GM18868 (cell line): ENCODE results near the gene NAV1.
"Not testable (repeated sequence)": the region's sequence is repeated elsewhere in the genome, so short reads cannot be mapped to it uniquely, and the experiment has no call there.

ENCODE experiments used
- ATAC-seq: cut with Tn5 transposase; IDR thresholded peaks from one replicate; pipeline ENCODE4 v1.9.1; 2021; ENCODE audit warnings: mild to moderate bottlenecking, moderate library complexity; ENCODE audit not compliant: unreplicated experiment

Gene NAV1

DNA sequence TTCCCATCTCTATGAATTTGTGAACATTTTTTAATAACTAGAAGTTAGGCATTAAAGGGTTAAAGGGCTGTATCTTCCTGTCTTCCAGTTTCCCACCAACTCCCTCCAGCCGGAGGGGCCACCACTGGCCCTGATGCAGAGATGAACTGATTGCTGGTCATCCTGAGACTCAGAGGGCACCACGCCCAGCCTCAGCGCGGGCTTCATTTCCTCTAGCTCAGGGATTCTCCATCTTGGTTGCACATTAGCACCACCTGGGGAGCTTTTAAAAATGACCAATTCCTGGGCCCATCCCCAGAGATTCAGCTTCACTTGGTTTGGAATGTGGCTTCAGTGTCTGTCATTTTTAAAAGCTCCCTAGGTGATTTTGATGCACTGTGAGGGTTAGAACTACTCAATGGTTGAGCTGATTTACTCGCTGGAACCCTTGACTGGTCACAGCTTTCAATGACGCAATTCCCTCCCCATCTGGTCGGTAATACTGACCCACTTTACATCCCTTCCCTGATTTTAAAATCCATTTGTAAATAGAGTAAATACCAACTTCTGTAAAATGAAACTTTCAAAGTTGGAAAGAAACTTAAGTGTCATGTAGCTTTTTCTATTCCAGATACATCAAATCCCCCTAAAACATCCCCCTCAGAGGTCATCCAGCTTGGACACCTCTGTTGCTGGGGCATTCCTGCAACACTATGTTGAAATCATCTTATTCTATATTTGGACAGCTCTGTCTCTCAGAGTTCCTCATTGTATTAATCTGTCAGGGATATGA, 5.1 kb downstream of the NAV1 start:
- no peak for ATAC-seq

DNA sequence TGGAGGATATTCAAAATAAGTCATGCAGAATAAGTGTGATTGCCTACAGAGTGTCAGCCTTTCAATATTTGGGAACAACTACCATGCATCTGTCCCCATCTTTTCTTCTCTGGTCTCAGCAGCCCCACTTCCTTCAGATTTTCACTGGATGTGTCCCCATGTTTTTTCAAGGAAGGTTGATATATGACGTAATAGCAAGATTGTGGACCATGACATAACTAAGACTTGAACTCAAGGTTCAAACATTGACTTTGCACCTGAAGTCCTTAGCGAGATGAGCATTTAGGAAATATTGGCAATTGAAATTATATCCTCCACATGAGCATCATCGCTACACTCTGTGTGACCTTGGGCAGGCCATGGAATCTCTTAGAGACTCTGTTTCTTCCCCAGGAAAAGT, 5.8 kb downstream of the NAV1 start:
- ATAC-seq, result no peak

DNA sequence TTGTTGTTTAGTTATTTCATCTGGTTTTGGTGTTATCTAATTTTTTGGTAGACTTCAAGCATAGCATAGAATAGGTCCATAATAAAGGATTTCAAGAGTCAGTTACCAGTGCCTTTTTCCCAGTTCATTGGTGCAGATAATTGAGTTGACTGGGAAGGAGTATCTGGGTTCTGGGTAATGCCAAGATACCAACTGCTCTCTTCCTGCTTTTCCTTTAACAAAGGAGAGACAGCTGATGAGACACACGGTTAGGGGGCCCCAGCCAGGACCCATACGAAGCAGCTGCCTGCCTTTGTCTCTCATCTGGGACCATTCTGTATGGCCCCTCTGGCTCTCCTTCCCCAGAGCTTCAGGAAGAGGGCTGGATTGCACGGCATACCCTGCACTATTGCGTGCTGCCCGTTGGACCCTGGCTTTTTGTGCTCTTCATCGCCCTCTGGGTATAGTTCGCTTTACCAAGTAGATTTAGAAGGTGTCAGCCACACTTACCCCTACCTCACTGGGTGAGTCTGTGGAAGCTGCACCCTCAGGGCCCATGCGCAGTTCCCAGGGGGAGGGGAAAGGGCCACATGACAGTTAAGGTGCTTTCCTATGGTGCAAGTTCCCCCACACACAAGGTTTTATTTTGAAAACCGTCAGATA, 7.0 kb downstream of the NAV1 start:
- no peak for ATAC-seq

DNA sequence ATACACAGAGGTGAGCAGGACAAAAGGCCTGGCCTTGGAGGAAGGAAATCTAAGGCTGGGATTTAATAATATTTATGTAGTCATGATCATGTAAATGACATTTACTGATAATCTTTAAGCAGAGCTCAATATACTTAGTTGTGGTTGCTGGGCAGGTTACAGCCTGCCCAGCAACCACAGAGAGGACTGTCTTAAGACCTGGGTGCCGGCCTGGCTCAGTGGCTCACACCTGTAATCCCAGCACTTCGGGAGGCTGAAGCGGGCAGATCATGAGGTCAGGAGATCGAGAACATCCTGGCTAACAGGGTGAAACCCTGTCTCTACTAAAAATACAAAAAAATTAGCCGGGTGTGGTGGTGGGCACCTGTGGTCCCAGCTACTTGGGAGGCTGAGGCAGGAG, 10.6 kb downstream of the NAV1 start:
- ATAC-seq, result not testable (repeated sequence)

DNA sequence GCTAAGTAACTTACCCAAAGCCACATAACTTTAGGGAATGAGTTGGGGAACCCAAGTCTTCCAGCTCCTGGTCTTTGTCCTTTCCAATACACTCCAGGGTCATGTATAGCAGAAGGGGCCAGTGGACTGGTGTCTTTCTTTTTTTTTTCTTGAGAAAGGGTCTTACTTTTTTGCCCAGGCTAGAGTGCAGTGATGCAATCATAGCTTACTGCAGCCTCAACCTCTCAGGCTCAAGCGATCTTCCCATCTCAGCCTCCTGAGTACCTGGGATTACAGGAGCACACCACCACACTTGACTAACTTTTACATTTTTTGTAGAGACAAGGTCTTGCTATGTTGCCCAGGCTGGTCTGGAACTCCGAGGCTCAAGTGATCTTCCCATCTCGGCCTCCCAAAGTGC, 12.2 kb downstream of the NAV1 start:
- no peak for ATAC-seq

DNA sequence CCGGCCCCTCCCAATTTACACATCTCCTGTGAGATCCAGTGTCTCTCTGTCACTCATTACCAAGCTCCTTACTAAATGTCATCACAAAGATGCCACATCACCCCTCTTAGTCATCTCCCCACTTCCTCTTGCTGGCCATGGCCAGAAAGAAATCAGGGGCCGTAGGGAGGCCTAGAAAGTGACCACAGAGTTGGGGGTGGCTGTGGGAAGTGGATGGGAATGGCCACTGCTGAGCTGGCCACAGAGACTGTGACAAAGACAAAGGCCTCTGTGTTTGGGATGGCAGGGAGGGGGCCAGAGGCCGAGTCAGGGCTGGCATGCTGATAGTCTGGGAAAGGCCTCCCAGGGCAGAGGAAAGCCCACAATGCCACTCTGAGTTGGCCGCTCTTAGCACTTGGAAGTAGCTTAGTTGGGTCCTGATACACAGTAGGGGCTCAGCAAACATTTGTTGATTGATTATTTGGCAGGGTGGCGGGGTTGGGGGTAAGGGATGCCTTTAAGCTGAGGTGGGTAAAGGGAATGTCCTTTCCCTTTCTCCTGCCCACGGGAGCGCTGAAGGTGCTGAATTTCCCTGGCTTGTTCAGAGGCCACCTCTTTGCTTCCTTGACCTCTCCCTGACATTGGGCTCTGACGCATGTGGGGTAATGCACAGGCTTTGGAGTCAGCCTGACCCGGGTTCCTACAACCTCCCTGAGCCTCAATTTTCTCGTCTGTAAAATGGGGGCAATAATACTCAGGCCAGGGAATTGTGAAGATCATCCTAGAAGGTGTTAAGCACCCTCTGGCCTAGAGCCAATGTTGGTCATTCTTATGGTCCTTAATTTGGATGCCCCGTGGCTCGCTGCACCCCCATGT, 13.2 kb downstream of the NAV1 start:
- ATAC-seq, result no peak

DNA sequence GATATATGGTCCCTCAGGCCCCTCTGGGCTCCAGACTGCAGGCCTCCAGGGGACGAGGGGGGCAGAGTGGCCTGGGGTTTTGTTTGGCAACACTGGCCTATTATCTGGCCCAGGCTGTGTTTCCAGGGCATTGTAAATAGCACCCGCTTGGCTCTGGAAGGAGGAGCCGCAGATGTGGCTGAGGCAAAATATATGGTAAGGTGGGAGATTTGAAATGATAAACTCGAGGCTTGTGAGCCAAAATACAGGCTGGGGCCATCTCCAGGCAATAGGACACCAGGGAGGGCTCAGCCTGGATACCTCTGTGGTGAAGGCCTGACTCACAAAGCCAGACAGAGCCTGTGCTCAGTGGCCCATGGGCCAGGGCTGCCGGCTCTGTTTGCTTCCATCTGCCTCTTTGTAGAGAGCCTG, 14.0 kb downstream of the NAV1 start:
- no peak for ATAC-seq

DNA sequence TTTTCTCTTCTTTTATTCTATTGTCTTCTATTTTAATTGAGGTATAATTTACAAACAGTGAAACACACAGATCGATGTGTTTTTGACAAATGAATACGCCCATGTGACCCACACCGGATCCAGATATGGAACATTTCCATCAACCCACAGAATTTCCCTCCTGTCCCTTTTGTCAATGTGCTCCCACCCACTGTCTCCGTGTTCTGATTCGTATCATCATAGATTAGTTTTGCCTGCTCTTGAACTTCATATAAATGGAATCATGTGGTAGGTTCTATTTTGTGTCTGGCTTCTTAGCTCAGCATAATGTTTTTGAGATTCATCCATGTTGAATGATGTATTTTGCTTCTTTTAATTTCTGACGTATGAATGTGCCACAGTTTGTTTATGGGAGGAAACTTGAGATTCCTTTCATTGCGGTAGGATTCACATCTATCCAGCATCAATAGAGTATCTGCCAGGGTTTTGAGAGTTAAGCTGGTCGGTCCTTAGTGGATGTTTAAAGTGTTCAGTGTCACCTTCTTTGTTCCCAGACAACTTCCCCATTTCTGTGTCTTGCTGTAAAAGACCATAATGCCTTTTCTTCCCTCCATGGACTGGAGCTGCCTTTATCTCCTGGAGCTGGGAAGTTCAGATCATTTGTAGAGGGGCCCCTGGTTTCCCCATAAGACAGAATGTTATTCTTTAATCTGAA, 14.7 kb downstream of the NAV1 start:
- ATAC-seq, result no peak

DNA sequence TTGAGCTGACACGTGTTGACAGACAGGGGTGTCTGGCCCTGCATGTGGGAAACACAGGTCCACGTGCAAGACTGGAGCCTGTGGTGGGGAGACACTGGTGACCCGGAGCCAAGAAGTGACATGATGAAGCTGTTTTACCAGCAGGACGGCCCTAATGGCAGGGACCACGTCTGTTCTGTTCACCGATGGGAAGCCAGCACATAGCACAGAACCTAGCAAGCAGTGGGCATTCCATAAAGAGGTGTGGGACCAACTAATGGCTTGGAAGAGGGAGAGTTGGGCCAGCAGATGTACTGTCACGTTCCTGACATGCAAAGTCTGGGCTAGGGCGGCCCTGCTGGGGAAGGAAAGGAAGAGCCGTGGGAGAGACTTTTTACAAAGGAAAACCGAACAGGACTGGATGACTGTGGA, 15.3 kb downstream of the NAV1 start:
- ATAC-seq, result no peak

DNA sequence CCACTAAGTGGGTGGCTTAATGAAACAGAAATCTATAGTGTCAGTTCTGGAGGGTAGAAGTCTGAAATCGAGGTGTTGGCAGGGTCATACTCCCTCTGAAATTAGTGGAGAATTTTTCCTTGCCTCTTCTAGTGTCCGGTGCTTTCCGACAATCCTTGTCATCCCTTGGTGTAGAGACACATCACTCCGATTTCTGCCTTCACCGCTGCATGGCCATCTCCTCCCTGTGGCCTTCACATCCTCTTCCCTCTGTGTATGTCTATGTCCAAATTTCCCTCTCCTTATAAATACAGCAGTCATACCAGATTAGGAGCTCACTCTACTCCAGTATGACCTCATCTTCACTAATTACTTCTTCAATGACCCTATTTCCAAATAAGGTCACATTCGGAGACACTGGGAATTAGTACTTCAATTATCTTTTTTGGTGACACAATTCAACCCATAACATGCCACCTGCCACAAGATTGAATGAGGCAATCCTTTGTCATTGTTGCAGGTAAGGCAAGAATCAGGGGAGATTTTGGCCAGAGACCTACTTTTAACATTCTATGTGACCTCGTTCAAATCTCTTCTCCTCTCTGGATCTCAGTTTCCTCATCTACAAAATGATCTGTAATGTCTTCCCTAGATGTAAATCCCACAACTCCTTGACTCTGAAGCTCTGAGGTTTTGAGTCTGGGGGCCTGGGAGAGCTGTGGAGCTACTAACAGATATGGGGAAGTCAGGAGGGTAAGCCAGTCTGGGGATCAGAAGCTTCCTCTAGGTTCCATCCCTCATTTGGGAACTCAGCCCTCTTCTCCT, 16.1 kb downstream of the NAV1 start:
- ATAC-seq, result no peak

DNA sequence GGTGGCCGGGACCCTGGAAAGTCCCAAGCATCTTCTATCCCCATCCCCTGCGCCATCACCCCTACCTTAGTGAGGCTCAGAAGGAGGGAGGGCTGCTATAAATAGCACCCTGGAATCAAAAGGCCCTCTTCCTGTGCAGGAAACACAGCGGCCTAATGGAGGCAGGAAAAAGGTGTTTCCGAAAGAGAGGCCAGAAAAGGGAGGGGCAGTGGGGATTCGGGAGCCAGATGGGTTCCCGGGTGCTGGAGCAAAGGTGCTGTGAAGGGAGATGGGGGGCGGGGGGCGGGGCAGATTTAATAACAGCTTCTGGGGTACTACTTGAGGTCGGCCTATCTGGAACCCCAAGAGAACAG, 16.6 kb downstream of the NAV1 start:
- no peak for ATAC-seq

DNA sequence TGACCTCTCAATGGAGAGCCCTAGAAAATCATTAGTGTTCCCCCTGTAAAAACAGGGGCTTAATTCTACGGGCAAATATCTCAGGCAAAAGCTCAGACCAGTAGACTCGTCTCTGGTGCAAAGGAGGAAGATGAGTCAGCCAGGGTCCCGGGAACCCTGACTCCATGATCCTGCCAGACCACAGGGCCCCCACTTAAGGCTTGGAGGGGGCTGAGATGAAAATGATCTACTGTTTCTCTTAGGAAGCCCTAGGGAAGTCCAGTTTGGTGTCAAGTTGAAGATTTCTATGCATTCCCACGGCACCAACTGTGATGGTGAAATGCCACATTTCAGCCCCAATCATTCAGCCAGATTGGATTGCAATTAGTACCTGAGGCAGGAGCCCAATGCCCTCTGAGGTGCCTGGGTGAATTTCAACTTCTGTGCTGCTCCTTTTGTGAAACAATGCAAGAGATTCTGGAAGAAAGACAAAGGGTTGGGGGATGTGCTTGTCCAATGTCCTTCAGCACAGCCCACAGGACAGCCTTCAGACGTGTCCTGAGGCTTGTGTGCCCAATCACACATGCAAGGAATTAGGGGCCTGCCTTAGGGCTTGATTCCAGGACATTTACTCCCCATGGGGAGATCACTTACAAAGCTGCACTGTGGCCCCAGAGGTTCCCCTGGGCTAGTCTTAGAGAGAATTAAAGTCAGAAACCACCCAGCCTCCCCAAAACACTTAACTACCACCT, 18.1 kb downstream of the NAV1 start:
- ATAC-seq, result no peak

DNA sequence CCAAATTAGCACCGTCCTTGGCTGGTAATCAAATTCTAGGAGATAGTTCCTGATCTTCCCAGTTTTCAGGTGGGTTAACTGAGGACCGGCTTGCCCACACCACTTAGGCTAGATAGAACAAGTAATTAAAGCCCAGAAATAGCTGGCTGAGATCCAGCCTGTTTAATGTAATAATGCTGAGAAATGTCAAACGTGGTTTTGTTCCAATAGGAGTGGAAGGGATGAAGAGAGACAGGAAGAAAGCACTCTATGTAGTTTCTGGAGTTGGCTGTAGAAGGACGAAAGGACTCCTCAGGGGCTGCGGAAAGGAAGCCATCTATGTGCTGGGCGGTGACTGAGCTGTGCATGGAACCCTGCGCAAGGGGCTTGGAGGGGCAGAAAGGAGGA, 18.6 kb downstream of the NAV1 start:
- no peak for ATAC-seq

DNA sequence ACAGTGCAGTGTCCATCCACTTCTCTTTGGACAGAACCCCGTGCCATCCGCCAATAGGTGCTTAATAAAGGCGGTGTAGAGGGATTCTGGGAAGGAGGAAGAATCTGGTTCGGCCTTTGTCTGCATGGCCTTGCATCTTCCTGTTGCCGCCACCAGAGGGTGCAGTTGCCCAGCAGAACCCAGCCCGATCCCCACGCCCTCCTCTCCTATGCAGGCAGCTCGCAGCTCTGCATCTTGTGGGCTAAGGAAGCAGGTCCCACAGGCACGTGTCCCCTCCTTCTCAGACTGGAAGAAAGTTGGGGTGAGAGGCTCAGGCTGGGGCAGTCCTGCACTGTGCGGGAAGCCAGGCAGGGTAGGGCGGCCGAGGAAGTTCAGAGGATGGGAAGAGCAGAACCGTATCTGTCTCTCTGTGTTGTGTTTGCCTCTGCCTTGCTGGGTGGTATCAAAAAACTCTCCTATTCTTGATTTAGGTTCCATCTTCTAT, 20.8 kb downstream of the NAV1 start:
- ATAC-seq, result peak; percentile 76

DNA sequence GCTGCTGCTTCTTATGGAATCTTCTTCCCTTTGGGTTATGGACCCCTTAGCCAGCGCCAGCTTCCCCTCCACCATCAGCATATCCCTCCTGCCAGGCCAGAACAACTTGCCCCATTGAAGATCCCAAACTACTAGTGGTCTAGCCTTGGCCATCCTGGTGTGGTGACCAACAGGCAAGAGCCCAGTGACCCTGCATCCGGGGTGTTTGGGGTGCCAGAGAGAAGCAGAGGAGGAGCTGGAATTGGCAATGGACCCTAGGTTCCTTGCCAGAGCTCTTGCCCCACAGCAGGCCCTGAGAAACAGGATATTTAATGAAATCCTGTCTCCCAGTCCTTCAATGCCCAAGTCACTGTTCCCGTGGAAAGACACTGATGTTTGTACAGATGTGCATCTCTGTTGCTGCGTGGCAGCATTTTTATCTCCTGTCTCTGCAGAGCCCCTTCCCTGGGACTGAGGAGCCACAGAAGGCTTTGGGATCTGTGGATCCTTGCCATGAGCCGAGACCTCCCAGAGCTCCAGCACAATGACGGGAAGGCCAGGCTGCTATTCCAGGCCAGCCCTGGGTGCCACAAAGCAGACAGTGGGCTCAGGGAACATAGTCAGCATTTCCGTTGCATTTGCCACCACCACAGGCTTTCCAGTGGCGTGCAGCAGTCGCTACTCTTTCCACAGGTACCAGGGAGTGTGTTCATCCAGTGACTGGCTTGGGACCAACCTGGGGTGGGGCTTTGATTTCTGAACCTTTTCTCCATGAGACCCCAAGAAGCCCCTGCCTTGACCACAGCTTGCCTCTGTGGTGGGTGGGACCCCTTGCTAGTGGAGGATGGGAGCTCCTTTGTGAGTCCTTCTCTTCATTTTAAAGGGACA, 21.6 kb downstream of the NAV1 start:
- ATAC-seq, result no peak

DNA sequence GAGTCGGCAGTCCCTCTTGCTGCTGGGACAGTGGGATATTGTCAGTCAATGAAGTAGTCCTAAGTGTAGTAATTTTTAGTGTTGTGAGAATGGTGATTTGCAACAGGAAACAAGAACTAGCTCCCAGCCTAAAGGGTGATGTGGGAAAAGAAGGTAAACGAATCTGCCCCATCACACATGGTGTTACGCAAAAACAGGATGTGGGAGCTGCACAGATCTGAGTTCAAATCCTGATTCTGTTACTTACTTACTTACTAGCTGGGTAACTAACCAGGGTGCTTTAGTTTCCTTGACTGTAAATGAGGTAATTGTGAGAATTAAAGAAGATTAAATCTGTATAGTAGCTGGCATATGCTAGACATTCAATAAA, 22.3 kb downstream of the NAV1 start:
- no peak for ATAC-seq

DNA sequence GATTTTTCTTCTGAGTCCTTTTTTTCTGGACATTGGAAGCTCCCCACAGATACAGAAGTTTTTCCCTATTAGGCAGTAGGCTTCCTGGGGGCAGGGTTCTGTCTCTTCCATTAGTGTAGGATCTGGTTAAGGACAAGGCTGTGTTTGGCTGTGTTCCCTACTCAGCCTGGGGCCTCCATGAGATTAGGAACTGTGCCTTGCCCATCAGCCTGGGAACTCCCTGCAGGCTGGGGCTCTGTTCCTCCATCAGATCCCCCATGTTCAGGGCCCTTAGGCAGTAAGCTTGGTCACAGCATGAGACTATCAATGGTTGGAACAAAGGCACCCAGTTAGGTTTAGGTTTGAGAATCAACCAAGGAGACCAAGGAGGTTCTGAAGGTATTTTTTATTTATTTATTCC, 22.7 kb downstream of the NAV1 start:
- ATAC-seq, result no peak

DNA sequence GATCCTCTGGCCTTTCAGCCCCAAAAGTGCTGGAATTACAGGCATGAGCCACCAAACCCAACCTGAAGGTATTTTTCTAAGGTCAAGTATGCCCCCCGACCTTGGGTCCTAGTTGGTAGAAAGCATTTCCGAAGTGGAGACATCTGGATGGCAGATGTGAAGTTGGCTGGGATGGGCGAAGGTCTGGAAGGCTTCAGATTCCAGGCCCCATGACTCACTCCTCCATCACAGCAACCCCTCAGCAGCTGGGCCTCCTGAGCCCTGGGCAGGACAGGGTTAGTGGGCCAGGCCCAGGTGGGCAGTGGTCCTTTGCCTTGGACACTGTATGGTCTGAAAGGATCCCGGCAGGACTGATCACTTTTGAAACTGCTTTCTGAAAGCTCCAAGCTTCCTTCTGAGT, 23.3 kb downstream of the NAV1 start:
- ATAC-seq, result no peak
